ENCODE measurements around the gene SASH1. TPM values are rescaled to one million over a fixed set of nuclear protein-coding genes. Genes with fewer than 3 reads are reported as not detected.

Gene SASH1
- total RNA-seq, 1 experiment from 2014 or later, result 33.2 TPM

GRCh38 chr6:148535976-148536375 is 193.3 kb downstream of the SASH1 start:
- Histone ChIP-seq H2BK5ac (ENCODE audit: insufficient read length, low read length) (no peak overlapping the region), H3K4me2 (ENCODE audit: insufficient read depth, insufficient read length, low read length) (no peak overlapping the region), H3K27me3 (ENCODE audit: insufficient read depth, low read length) (no peaks in the 10 kb centered on the region), H4K91ac (ENCODE audit: insufficient read length, low read depth, low read length) (no peak overlapping the region), H4K20me1 (ENCODE audit: control insufficient read depth, insufficient read depth, insufficient read length) (peaks cover 3% of the 10 kb centered on the region), H3K23ac (ENCODE audit: insufficient read length, low read depth, low read length) (no peak overlapping the region), H3T11ph (ENCODE audit: low read length) (no peak overlapping the region), H3K23me2 (ENCODE audit: insufficient read length, low read depth, low read length, poor library complexity, severe bottlenecking) (no peaks in the 10 kb centered on the region), H2AFZ (ENCODE audit: low read length) (no peak overlapping the region), H3K9me3 (ENCODE audit: control insufficient read depth, low read depth, low read length) (no peaks in the 10 kb centered on the region), H4K8ac (replicated peaks; ENCODE audit: insufficient read length, low read depth, low read length) (no peak overlapping the region), H3K14ac (ENCODE audit: insufficient read depth, low read length) (no peak overlapping the region), H3K79me1 (ENCODE audit: insufficient read depth, low read depth, low read length, poor library complexity, severe bottlenecking) (no peaks in the 10 kb centered on the region), H3K4me1 (ENCODE audit: insufficient read depth, low read length) (no peaks in the 10 kb centered on the region; the same call in 1 of the 2 replicates), H4K5ac (ENCODE audit: insufficient read length, low read depth, low read length) (no peak overlapping the region), H2BK15ac (ENCODE audit: low read depth, low read length) (no peak overlapping the region), H3K56ac (ENCODE audit: insufficient read length, low read depth, low read length) (no peak overlapping the region), H3K79me2 (ENCODE audit: insufficient read depth, low read length) (no peaks in the 10 kb centered on the region), H3K4ac (ENCODE audit: low read depth, low read length) (no peak overlapping the region), H2AK5ac (ENCODE audit: insufficient read length, low read length) (no peak overlapping the region), H3K18ac (ENCODE audit: insufficient read length, low read depth, low read length) (no peak overlapping the region), H2BK20ac (ENCODE audit: low read depth, low read length, poor library complexity, severe bottlenecking) (no peak overlapping the region), H2BK120ac (ENCODE audit: low read depth, low read length, poor library complexity, severe bottlenecking) (no peak overlapping the region), H3K27ac (ENCODE audit: insufficient read length, low read depth, low read length) (no peak overlapping the region), H2BK12ac (ENCODE audit: insufficient read length, low read depth, low read length) (no peak overlapping the region), H3K9ac (ENCODE audit: extremely low read depth, insufficient read length, low read length) (no peak overlapping the region)
- H3K9me3 Mint-ChIP-seq, result no peaks in the 10 kb centered on the region
- H3K27ac Mint-ChIP-seq, result no peak overlapping the region
- H3K4me3 Mint-ChIP-seq, result no peak overlapping the region
- no peaks in the 10 kb centered on the region for H3K27me3 Mint-ChIP-seq (ENCODE audit: low read depth)
- peaks cover 13 to 16% of the 10 kb centered on the region in 2 experiments for H3K4me1 Mint-ChIP-seq
- no CpG with 5 or more reads among the region's 3 CpGs for WGBS (ENCODE audit: extremely low coverage, insufficient read length, low lambda C conversion rate)
- no peak for DNase-seq
- H3K36me3 Mint-ChIP-seq (ENCODE audit: insufficient read depth in 1 of 3, low read depth in 3 of 3), result peaks cover 39 to 77% (median 72%) of the 10 kb centered on the region in 3 experiments
- no peak for TF ChIP-seq CTCF (conservative IDR thresholded peaks at IDR 0.05)
